Uterus (tissue), 2 donors: ENCODE results near the gene RLN3.

Experiments used
- CTCF ChIP-seq, 4 experiments: fragments of 200-600 bp in 2 of 4; fragments of 450-650 bp in 2 of 4; sonication (generic) in 2 of 4; IDR thresholded peaks; one replicate each; pipeline ENCODE4 v1.5.1; 2016 to 2019; ENCODE audit warnings: antibody characterized with exemption in 4 of 4, mild to moderate bottlenecking in 2 of 4, moderate library complexity in 1 of 4
- POLR2A ChIP-seq, 2 donors: fragments of 450-650 bp; IDR thresholded peaks; one replicate each; pipeline ENCODE4 v1.6.1; 2016; ENCODE audit warnings: antibody characterized with exemption in 2 of 2, mild to moderate bottlenecking in 1 of 2, moderate library complexity in 1 of 2

GRCh38 chr19:13995017-13995728, 32.8 kb upstream of the RLN3 start:
- TF ChIP-seq CTCF (IDR thresholded peaks at IDR 0.05), result no peak
- TF ChIP-seq POLR2A (IDR thresholded peaks at IDR 0.05), result no peak
